GM18526 (cell line): ENCODE measurements around the gene LRRC4B.

ENCODE experiments used
- POLR2A ChIP-seq: IDR thresholded peaks from 3 replicates; pipeline ENCODE4 v1.6.1; 2011; ENCODE audit not compliant: insufficient read length; ENCODE audit errors: extremely low read depth

Gene LRRC4B, protein sequence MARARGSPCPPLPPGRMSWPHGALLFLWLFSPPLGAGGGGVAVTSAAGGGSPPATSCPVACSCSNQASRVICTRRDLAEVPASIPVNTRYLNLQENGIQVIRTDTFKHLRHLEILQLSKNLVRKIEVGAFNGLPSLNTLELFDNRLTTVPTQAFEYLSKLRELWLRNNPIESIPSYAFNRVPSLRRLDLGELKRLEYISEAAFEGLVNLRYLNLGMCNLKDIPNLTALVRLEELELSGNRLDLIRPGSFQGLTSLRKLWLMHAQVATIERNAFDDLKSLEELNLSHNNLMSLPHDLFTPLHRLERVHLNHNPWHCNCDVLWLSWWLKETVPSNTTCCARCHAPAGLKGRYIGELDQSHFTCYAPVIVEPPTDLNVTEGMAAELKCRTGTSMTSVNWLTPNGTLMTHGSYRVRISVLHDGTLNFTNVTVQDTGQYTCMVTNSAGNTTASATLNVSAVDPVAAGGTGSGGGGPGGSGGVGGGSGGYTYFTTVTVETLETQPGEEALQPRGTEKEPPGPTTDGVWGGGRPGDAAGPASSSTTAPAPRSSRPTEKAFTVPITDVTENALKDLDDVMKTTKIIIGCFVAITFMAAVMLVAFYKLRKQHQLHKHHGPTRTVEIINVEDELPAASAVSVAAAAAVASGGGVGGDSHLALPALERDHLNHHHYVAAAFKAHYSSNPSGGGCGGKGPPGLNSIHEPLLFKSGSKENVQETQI

DNA sequence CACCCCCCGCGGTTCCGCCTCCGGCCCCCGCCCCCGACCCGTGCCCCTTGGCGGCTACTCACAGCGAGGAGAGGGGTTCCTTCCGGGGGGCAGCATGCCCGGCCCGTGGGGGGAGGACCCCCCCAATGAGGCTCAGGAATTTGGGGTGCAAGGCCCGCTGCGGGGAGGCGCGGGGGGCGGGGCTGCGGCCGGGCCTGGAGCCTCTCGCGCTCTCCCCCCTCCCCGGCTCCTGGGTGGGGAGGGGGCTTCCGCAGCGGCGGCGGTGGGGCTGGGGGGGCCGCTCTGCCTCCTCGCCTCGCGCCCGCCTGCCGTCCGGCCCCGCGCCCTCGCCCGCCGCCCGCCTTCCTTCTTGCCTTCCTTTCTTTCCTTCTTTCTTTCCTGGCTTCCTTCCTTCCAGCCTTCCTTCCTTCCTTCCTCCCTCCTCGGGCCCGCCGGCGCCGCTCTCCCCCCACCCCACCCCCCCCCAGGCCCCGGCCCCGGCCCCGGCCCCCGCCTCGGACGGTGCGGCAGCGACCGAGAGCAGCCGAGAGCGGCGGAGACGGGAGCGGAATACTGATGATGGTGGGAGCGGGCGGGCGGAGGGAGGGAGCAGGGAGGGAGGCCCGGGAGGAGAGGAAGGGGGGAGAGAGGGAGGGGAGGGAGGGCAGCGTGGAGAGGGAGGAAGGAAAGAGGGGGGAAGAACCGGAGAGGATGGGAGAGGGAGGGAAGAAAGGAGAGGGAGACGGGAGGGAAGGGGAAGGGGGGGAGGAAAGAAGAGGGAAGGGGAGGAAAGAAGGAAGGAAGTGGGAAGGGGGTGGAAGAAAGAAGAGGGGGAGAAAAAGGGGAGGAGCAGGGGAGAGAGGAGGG lies at the start of gene LRRC4B:
Gene LRRC4B (minus strand): TSS at position 554 of the 846 bp plus-strand sequence. CDS start 19,597 bp downstream, outside the sequence.
- TF ChIP-seq POLR2A: no peak

DNA sequence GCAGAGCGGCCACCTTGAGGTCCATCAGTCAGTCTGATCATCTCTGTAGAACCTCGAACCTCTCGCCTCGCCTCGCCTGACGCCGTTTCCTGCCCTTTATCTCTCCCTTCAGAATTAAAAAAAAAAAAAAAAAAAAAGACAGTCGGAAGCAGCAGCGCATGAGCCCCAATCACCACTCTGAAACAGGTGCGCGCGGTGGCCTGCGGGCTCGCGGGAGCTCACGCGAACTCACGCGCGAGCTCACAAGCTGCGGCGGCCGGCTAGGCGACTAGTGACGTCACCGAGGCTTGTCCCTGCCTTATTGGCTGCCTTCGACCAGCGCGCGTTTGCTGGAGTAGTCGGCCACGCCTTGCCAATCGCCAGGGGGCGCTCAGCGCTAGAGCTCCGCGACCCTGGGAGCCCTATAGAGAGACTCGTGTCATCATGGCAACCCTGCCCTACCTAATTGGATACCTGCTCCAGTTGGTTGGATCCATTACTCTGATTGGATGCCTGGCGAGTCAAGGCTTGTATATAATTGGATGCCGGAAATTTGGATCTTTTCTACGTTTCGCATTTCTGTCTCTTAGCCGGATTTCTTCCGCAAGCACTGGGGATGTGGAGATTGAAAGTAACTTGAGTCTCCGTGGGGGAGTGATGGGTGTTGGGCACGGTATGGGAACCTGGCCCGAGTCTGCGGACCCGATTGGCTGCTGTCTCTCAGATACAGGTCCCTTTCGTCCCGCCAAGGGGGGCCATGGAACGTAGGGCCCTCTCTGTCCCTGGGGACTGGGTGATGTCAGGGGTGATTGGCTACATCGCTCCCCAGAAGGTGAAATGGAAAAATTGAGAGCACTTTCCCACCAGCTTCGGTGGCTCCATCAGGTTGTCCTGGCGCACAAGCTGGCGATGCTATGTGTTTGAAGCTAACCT lies 39.9 kb upstream of the LRRC4B start:
- TF ChIP-seq POLR2A: no peak

DNA sequence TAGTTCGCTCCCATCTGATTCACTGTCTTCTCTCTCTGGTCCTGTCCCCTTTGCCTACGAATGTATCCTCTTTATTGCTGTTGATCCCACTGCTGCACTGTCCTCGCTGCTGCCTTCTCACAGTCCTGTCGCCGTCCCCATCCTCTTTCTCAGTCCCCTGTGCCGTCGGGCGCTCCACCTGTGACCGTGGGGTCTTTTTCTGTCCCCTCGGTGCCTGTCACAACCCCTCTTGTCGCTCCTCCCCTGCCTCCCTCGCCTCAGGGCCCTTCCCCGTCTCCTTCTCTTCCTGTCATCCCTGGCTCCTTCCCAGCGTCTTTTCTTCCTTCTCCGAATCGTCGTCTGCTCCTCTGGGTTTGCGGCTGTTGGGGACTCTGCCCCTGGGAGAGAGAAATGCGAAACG lies 39.2 kb upstream of the LRRC4B start:
- TF ChIP-seq POLR2A: no peak

DNA sequence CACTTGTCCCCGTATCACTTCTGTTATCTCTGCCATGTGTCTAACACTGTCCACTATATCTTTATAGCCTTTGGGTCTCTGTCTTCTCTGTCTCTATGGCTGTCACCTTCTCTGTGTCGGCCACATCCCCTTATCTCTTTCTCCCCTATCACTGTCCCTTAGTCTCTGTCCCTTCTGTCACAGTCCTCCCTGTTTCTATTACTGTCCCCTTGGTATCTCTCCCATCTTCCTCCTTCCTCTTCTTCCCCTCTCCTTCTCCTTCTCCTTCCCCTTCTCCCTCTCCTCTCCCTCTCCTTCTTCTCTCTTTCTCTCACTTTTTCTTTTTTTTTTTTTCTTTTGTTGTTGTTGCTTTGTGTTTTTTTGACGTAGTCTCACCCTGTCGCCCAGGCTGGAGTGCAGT lies 34.7 kb upstream of the LRRC4B start:
- no peak for TF ChIP-seq POLR2A

DNA sequence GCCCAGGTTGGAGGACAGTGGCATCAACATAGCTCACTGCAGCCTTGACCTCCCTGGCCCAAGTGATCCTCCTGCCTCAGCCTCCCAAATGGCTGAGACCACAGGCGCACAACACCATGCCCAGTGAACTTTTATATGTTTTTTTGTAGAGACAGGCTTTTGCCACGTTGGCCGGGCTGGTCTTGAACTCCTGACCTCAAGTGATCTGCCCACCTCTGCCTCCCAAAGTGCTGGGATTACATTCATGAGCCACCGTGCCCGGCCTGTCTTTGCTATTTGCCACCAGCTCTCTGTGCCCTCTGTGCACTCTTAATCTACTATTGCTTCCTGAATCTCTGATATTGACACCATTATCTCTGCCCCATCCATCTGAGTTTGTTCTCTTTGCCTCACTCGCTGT lies 34.3 kb upstream of the LRRC4B start:
- no peak for TF ChIP-seq POLR2A

DNA sequence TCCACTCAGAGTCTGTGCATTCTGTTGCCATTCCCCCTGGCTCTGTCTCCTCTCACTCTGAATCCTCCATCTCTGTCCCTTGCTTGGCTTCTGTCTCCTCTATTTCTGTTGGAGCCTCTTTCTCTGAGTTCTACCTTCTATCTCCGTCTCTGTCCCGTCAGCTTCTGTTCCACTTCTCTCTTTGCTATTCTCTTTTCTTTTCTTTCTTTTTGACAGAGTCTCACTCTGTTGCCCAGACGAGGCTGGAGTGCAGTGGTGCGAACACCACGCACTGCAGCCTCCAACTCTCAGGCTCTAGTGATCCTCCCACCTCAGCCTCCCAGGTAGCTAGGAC lies 33.8 kb upstream of the LRRC4B start:
- no peak for TF ChIP-seq POLR2A

DNA sequence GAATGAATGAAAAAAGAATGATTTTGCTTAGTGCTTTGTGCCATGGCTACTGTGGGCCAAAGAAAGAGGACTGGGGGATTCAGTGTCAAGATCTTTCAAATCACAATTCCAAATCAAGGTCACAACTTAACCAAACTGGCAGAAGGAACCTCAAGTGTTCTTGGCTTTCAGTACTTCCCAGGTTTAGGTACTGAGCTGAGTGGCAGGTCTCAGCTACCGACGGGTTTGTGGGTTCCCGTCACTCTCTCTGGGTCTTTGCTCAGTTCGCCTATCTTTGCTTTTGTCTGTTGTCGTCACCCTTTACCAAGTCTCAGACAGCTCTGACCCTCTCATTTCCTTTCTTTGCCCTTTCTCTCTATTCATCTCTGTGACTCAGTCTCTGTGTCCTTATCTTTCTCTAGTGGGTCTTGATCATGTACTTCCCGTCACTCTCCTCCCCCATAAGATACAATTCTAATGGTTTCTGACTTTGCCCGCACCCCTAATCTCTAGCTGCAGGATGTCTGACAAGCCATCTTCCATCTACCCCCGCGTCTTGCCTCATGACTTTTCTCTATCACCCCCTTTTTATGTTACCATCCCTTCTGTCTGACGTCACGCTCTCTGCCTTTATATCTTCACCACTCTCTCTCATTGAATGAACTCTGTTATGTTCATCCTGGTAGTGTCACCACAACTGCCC lies 33.3 kb upstream of the LRRC4B start:
- TF ChIP-seq POLR2A: no peak

DNA sequence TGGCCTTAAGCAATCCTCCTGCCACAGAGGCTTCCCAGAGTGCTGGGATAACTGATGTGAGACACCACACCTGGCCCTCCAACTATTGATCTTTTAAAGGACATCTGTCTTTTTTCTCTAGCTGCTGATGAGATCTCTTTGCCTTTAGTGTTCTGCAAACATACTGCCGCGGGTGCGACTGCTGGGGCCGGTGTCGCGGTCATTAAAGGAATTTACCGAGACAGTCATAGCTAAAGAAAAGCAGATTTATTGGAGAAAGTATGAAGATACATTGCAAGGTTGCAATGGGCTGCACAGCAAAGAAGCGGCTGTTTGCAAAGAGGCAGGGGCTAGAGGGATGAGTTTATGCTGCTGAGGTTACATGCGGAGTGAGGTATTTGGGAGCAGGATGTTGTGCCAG lies 31.2 kb upstream of the LRRC4B start:
- no peak for TF ChIP-seq POLR2A

DNA sequence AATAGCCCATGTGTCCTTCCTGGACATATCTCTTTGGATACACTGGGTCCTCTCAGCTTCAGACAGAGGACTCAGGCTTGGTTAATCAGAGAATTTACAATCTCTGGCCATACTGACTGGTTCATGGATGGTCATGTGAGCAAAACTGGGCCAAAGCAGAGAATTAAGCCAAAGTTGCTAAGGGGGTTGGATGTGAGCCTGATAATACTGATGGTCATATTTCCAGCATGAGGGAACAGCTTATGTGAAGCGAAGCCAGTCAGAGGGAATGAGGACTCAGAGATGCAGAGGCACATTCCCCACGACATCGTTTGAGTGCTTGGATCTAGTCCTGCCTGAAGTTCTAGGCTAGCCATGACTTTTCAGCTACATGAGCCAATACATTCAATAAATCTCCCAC lies 22.0 kb upstream of the LRRC4B start:
- TF ChIP-seq POLR2A: no peak

DNA sequence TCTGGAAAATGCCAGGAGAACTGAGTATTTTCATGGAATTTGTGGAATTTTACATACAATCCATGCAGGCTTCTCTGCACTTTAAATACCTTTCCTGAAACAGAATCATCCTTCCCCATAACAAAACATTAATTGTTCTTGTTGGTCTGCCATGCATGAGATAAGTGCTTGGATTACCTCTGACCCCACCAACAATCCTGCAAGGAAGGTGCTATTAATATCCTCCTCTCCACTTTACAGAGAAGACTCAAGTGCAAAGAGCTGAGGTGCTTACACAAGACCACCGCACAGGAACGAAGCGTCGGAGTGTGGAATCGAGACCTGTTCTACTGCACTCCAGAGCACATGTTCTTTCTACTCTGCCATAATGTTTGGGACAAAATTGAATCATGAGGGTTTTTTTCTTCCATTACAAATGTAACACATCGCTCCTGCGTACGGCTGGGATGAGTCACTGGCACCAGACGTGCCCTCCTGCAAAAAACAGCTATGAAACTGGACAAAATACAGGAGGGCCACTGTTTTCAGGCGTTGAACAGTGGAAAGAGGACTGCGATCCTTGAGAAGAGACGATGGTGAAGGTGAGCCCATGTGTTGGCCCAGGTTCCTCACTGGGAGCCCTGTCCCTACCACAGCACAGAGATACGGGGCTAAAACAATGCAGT lies 12.9 kb upstream of the LRRC4B start:
- TF ChIP-seq POLR2A: no peak

DNA sequence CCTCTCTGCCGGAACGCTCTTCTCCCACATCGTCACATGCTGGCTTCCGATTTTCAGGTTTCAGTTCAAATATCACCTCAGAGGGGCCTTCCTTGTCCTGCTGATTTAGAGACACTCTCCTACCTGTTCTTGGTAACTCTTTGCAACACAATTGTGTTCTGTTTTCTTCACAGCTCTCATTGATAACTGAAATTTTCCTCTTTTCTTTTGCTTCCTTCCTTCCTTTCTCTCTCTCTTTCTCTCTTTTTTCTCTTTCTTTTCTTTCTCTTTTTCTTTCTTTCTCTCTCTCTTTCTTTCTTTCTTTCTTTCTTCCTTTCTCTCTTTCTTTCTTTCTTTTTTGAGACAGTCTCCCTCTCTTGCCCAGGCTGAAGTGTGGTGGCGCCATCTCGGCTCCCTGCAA lies 12.0 kb upstream of the LRRC4B start:
- TF ChIP-seq POLR2A: no peak

DNA sequence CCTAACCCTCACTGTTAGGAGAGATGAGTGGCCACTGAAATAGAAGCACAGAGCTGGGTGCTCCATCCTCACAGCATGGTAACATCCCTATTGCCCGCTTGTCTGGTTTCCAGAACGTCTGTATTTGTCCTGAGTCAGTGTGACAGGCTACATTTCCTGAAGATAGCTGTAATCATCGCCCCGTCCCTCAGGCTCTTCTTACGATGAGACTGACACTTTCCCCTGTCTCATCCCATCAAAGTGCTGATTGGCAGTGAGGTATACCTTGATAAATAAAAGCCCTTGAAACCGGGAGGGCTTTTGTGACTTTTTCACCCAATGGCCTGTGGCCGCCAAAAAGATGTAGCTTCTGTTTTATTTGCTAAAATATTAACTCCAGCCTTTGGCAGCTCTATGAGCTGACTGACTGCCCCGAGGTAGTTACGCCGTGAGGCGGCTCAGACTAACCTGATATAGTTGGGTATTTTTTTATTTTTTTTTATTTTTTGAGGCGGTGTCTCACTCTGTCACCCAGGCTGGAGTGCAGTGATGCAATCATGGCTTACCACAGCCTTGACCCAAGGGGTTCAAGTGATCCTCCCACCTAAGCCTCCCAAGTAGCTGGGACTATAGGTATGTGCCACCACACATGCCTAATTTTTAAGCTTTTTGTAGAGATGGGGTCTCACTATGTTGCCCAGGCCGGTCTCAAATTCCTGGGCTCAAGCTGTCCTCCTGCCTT lies 5.7 kb upstream of the LRRC4B start:
- no peak for TF ChIP-seq POLR2A

DNA sequence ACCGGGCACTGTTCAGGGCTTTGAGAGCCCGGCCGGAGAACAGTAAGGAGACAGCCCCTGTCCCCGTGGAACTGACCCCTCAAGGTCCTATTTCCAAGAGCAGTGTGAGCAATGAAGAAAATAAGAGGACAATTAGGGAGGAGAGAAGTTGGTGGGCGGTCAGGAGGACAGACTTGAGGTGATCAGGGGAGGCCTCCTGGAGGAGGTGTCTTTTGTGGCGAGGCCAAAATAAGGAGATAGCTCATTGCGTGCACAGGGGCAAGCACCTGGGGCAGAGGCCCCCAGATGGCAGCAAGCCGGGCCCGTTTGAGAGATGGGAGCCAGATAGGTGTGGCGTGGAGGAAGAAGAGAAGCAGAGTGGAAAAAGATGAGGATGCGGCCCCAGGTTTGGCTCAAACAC lies 2.8 kb upstream of the LRRC4B start:
- no peak for TF ChIP-seq POLR2A
